Stimulated activated CD4-positive, alpha-beta T cell treated with anti-CD3 and anti-CD28 coated beads, Interleukin-15, amount 100 ng/mL, for 1 hour (primary cell): Measurements from ENCODE around the gene TMEM203.

Experiments
- DNase-seq, 2 donors: peaks; one replicate each; pipeline ENCODE4 v3.0.0-alpha.2; 2020; ENCODE audit warnings: low read depth in 1 of 2, low spot score in 1 of 2

TMEM203 gene

GRCh38 chr9:137167747-137168572 lies 37.5 kb downstream of the TMEM203 start:
- no peak for DNase-seq

GRCh38 chr9:137167277-137167746 lies 38.1 kb downstream of the TMEM203 start:
- DNase-seq = no peak

- DNase-seq = no peak
Observed at GRCh38 chr9:137166380-137167229, 38.8 kb downstream of the TMEM203 start.

- DNase-seq = no peak
Observed at GRCh38 chr9:137165250-137165836, 40.1 kb downstream of the TMEM203 start.

GRCh38 chr9:137164370-137165249 lies 40.8 kb downstream of the TMEM203 start:
- no peak for DNase-seq

- no peak for DNase-seq
Observed at GRCh38 chr9:137163805-137164204, 41.6 kb downstream of the TMEM203 start.

GRCh38 chr9:137163365-137163715 lies 42.1 kb downstream of the TMEM203 start:
- no peak for DNase-seq

GRCh38 chr9:137162505-137163364 lies 42.7 kb downstream of the TMEM203 start:
- no peak for DNase-seq

GRCh38 chr9:137161558-137162486 lies 43.6 kb downstream of the TMEM203 start:
- no peak for DNase-seq

GRCh38 chr9:137160716-137161557 lies 44.5 kb downstream of the TMEM203 start:
- DNase-seq = no peak

GRCh38 chr9:137160054-137160425 lies 45.4 kb downstream of the TMEM203 start:
- DNase-seq = no peak

- no peak for DNase-seq
Observed at GRCh38 chr9:137159105-137160053, 46.1 kb downstream of the TMEM203 start.

GRCh38 chr9:137158625-137159024 lies 46.8 kb downstream of the TMEM203 start:
- no peak for DNase-seq

GRCh38 chr9:137157618-137158415 lies 47.6 kb downstream of the TMEM203 start:
- no peak for DNase-seq

GRCh38 chr9:137156567-137157375 lies 48.7 kb downstream of the TMEM203 start:
- peak; percentile 26 to 52 for DNase-seq
